ENCODE results near the gene SPRED3.
"Not testable (repeated sequence)": the region's sequence is repeated elsewhere in the genome, so short reads cannot be mapped to it uniquely, and the experiment has no call there.

Gene SPRED3

GRCh38 chr19:38388349-38389100 is at the start of gene SPRED3:
Gene SPRED3 (plus strand): TSS chr19:38388697. CDS start chr19:38390303, 1,606 bp downstream.
- no peak for DNase-seq (ENCODE audit: low read depth in 2 of 2)

- not testable (repeated sequence) for DNase-seq (ENCODE audit: low read depth in 2 of 2)
These were observed 49.5 kb upstream of the SPRED3 start for GRCh38 chr19:38339011-38339410.

- DNase-seq (ENCODE audit: low read depth in 2 of 2) = no peak
These were observed 47.6 kb upstream of the SPRED3 start for GRCh38 chr19:38340927-38341326.

GRCh38 chr19:38346837-38347236 is 41.7 kb upstream of the SPRED3 start:
- no peak for DNase-seq (ENCODE audit: low read depth in 2 of 2)

GRCh38 chr19:38350883-38351282 is 37.6 kb upstream of the SPRED3 start:
- DNase-seq (ENCODE audit: low read depth in 2 of 2) = no peak

GRCh38 chr19:38351865-38352395 is 36.6 kb upstream of the SPRED3 start:
- no peak for DNase-seq (ENCODE audit: low read depth in 2 of 2)

GRCh38 chr19:38352611-38353010 is 35.9 kb upstream of the SPRED3 start:
- no peak for DNase-seq (ENCODE audit: low read depth in 2 of 2)

- no peak for DNase-seq (ENCODE audit: low read depth in 2 of 2)
These were observed 32.5 kb upstream of the SPRED3 start for GRCh38 chr19:38355728-38356725.

- no peak for DNase-seq (ENCODE audit: low read depth in 2 of 2)
These were observed 30.4 kb upstream of the SPRED3 start for GRCh38 chr19:38358071-38358470.

- no peak for DNase-seq (ENCODE audit: low read depth in 2 of 2)
These were observed 29.1 kb upstream of the SPRED3 start for GRCh38 chr19:38359242-38360021.

- DNase-seq (ENCODE audit: low read depth in 2 of 2) = no peak
These were observed 28.1 kb upstream of the SPRED3 start for GRCh38 chr19:38360351-38360750.

GRCh38 chr19:38360839-38361631 is 27.5 kb upstream of the SPRED3 start:
- DNase-seq (ENCODE audit: low read depth in 2 of 2) = no peak

- DNase-seq (ENCODE audit: low read depth in 2 of 2) = peak; percentile 66 to 70
These were observed 26.8 kb upstream of the SPRED3 start for GRCh38 chr19:38361633-38362075.

- peak; percentile 77 to 91 for DNase-seq (ENCODE audit: low read depth in 2 of 2)
These were observed 26.2 kb upstream of the SPRED3 start for GRCh38 chr19:38362076-38362945.

- not testable (repeated sequence) for DNase-seq (ENCODE audit: low read depth in 2 of 2)
These were observed 25.4 kb upstream of the SPRED3 start for GRCh38 chr19:38362946-38363688.

- DNase-seq (ENCODE audit: low read depth in 2 of 2) = no peak
These were observed 21.5 kb upstream of the SPRED3 start for GRCh38 chr19:38367041-38367440.

GRCh38 chr19:38369584-38369983 is 18.9 kb upstream of the SPRED3 start:
- DNase-seq (ENCODE audit: low read depth in 2 of 2) = no peak

GRCh38 chr19:38370299-38370698 is 18.2 kb upstream of the SPRED3 start:
- DNase-seq (ENCODE audit: low read depth in 2 of 2) = no peak

GRCh38 chr19:38371081-38371480 is 17.4 kb upstream of the SPRED3 start:
- no peak for DNase-seq (ENCODE audit: low read depth in 2 of 2)

All from stimulated activated CD8-positive, alpha-beta memory T cell treated with anti-CD3 and anti-CD28 coated beads, Interleukin-2, amount 100 ng/mL, for 48 hours (primary cell).